CD14-positive monocyte (primary cell): Measurements from ENCODE around the gene ANKRD2. TPM values are rescaled to one million over a fixed set of nuclear protein-coding genes. Genes with fewer than 3 reads are reported as not detected.

ENCODE experiments used
- DNase-seq, 3 donors: peaks; one replicate each; pipeline ENCODE4 v3.0.0-alpha.2; 2011 to 2022
- H2AFZ ChIP-seq: 2 replicates; pipeline ENCODE4 v1.6.0; 2012; ENCODE audit warnings: mild to moderate bottlenecking, low read depth, low read length, inconsistent platforms; ENCODE audit not compliant: insufficient read depth, poor library complexity, severe bottlenecking
- H3K27ac ChIP-seq, 2 donors: 1 replicate in 1 of 2; 2 replicates in 1 of 2; pipeline ENCODE4 v1.5.1; 2012 to 2013; ENCODE audit warnings: low read length in 2 of 2, control low read depth in 1 of 2, inconsistent platforms in 1 of 2, low read depth in 1 of 2, mild to moderate bottlenecking in 1 of 2
- H3K27me3 ChIP-seq, 2 donors: one replicate each; pipeline versions ENCODE4 v1.6.0 to v1.6.1; 2011 to 2013; ENCODE audit warnings: low read length in 2 of 2; ENCODE audit not compliant: control insufficient read depth in 2 of 2, insufficient read depth in 2 of 2
- H3K36me3 ChIP-seq, 2 donors: replicated peaks in 1 of 2; 1 replicate in 1 of 2; 2 replicates in 1 of 2; pipeline versions ENCODE4 v1.5.1 to v1.6.1; 2012 to 2013; ENCODE audit warnings: low read length in 2 of 2, control low read depth in 1 of 2, inconsistent platforms in 1 of 2, mild to moderate bottlenecking in 1 of 2; ENCODE audit not compliant: insufficient read depth in 2 of 2, control insufficient read depth in 1 of 2
- H3K4me1 ChIP-seq, 2 donors: 1 replicate in 1 of 2; 2 replicates in 1 of 2; pipeline versions ENCODE4 v1.5.1 to v1.6.1; 2012 to 2013; ENCODE audit warnings: low read length in 2 of 2, control low read depth in 1 of 2, inconsistent platforms in 1 of 2, mild to moderate bottlenecking in 1 of 2, moderate library complexity in 1 of 2; ENCODE audit not compliant: insufficient read depth in 2 of 2, control insufficient read depth in 1 of 2
- H3K4me2 ChIP-seq: replicated peaks from 2 replicates; pipeline ENCODE3; 2012; ENCODE audit warnings: low read length, moderate library complexity, mild to moderate bottlenecking; ENCODE audit not compliant: poor library complexity, severe bottlenecking; ENCODE audit errors: extremely low read depth
- H3K4me3 ChIP-seq, 3 experiments: fragments of 200-600 bp in 1 of 3; sonication (generic) in 1 of 3; replicated peaks in 1 of 3; 1 replicate in 2 of 3; 2 replicates in 1 of 3; pipeline ENCODE4 v1.5.1; 2011 to 2013; ENCODE audit warnings: low read length in 3 of 3, mild to moderate bottlenecking in 3 of 3, control low read depth in 2 of 3, low read depth in 2 of 3, inconsistent platforms in 1 of 3, moderate library complexity in 1 of 3
- H3K79me2 ChIP-seq: 2 replicates; pipeline ENCODE4 v1.6.0; 2012; ENCODE audit warnings: mild to moderate bottlenecking, control low read depth, inconsistent platforms, low read length, moderate library complexity; ENCODE audit not compliant: insufficient read depth
- H3K9ac ChIP-seq: 2 replicates; pipeline ENCODE4 v1.6.0; 2017; ENCODE audit warnings: low read length, mild to moderate bottlenecking; ENCODE audit not compliant: insufficient read depth, poor library complexity, severe bottlenecking
- H3K9me3 ChIP-seq, 2 donors: replicated peaks in 1 of 2; 1 replicate in 1 of 2; 2 replicates in 1 of 2; pipeline versions ENCODE4 v1.5.1 to v1.6.1; 2012 to 2013; ENCODE audit warnings: low read length in 2 of 2, control low read depth in 1 of 2; ENCODE audit not compliant: control insufficient read depth in 1 of 2, insufficient read depth in 1 of 2
- H4K20me1 ChIP-seq: 2 replicates; pipeline ENCODE4 v1.6.0; 2012; ENCODE audit warnings: mild to moderate bottlenecking, low read length, control low read depth, moderate library complexity; ENCODE audit not compliant: insufficient read depth
- H3K27ac Mint-ChIP-seq, 7 donors: one replicate each; pipeline ENCODE4 v1.8.0; 2020; ENCODE audit warnings: mild to moderate bottlenecking in 7 of 7, mixed read lengths in 7 of 7, moderate library complexity in 6 of 7, inconsistent platforms in 2 of 7
- H3K27me3 Mint-ChIP-seq, 3 donors: one replicate each; pipeline ENCODE4 v1.8.0; 2021 to 2022; ENCODE audit warnings: low read depth in 3 of 3, mild to moderate bottlenecking in 3 of 3, mixed read lengths in 3 of 3, moderate library complexity in 3 of 3, inconsistent platforms in 1 of 3
- H3K36me3 Mint-ChIP-seq, 2 donors: one replicate each; pipeline ENCODE4 v1.8.0; 2020; ENCODE audit warnings: mixed read lengths in 2 of 2, inconsistent platforms in 1 of 2, mild to moderate bottlenecking in 1 of 2
- H3K4me1 Mint-ChIP-seq: one replicate; pipeline ENCODE4 v1.8.0; 2020; ENCODE audit warnings: mild to moderate bottlenecking, mixed read lengths
- H3K4me3 Mint-ChIP-seq, 2 donors: one replicate each; pipeline ENCODE4 v1.8.0; 2020; ENCODE audit warnings: mild to moderate bottlenecking in 2 of 2, mixed read lengths in 2 of 2, moderate library complexity in 1 of 2
- H3K9me3 Mint-ChIP-seq, 7 donors: one replicate each; pipeline ENCODE4 v1.8.0; 2020 to 2022; ENCODE audit warnings: mixed read lengths in 7 of 7, mild to moderate bottlenecking in 6 of 7, moderate library complexity in 6 of 7, inconsistent platforms in 2 of 7
- WGBS: methylation state at CpG from one replicate; pipeline ENCODE4 v1.1.5; 2013; ENCODE audit warnings: missing lambda C conversion rate; ENCODE audit not compliant: insufficient coverage; 5-methylcytosine and 5-hydroxymethylcytosine counted together
- intact Hi-C, 2 donors: fragments of 100-400 bp; cut with micrococcal nuclease; formaldehyde crosslinking; loops; one replicate each; pipeline versions ENCODE4 v1.15.0 to v1.15.1; 2023
- polyA plus RNA-seq, 3 donors: library from polyadenylated mRNA; depleted of rRNA in 1 of 3; unstranded in 2 of 3; stranded (reverse) in 1 of 3; fragments of 300-500 nt in 2 of 3; fragments of >200 nt in 1 of 3; fragmentation: Illumina TruSeq in 2 of 3; gene quantifications; 1 replicate in 2 of 3; 2 replicates in 1 of 3; pipeline ENCODE4 v1.2.3, GENCODE V29; 2012 to 2021
- TF ChIP-seq, protein P1 (sequence below): fragments of 200-600 bp; IDR thresholded peaks from one replicate; pipeline ENCODE4 v1.8.0; 2022; ENCODE audit warnings: antibody characterized with exemption, mild to moderate bottlenecking

The ANKRD2 gene
- polyA plus RNA-seq, 3 donors, result not detected

GRCh38 chr10:97547962-97548361, 24.6 kb upstream of the ANKRD2 start:
- no peaks in the 10 kb centered on the region for H3K9me3 ChIP-seq
- DNase-seq, result no peak
- 100% methylated on average over 3 of the region's 4 CpGs for WGBS
- no peak overlapping the region for H2AFZ ChIP-seq
- no peak overlapping the region for H3K4me2 ChIP-seq
- intact Hi-C loops, result no loop called here
- H3K4me1 ChIP-seq, result peaks cover 12 to 28% of the 10 kb centered on the region in 2 donors
- H3K36me3 ChIP-seq, result peaks cover 0 to 12% of the 10 kb centered on the region in 2 donors
- H3K27me3 ChIP-seq, result no peaks in the 10 kb centered on the region
- H3K9ac ChIP-seq, result no peak overlapping the region
- H3K27ac ChIP-seq, result no peak overlapping the region
- TF ChIP-seq, protein P1, sequence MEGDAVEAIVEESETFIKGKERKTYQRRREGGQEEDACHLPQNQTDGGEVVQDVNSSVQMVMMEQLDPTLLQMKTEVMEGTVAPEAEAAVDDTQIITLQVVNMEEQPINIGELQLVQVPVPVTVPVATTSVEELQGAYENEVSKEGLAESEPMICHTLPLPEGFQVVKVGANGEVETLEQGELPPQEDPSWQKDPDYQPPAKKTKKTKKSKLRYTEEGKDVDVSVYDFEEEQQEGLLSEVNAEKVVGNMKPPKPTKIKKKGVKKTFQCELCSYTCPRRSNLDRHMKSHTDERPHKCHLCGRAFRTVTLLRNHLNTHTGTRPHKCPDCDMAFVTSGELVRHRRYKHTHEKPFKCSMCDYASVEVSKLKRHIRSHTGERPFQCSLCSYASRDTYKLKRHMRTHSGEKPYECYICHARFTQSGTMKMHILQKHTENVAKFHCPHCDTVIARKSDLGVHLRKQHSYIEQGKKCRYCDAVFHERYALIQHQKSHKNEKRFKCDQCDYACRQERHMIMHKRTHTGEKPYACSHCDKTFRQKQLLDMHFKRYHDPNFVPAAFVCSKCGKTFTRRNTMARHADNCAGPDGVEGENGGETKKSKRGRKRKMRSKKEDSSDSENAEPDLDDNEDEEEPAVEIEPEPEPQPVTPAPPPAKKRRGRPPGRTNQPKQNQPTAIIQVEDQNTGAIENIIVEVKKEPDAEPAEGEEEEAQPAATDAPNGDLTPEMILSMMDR, result no peak
- no peaks in the 10 kb centered on the region for H3K9me3 Mint-ChIP-seq
- no peak overlapping the region for H3K4me3 ChIP-seq
- peaks cover 10% of the 10 kb centered on the region for H4K20me1 ChIP-seq
- peak overlapping the region in 2 of 7 donors; percentile 60 to 81 for H3K27ac Mint-ChIP-seq
- peaks cover 5% of the 10 kb centered on the region for H3K79me2 ChIP-seq
- peaks cover 14% of the 10 kb centered on the region for H3K4me1 Mint-ChIP-seq
- H3K36me3 Mint-ChIP-seq, result peaks cover 4 to 7% of the 10 kb centered on the region in 2 donors
- peaks cover 0 to 1% (median 0%) of the 10 kb centered on the region in 3 donors for H3K27me3 Mint-ChIP-seq
- no peak overlapping the region for H3K4me3 Mint-ChIP-seq

GRCh38 chr10:97548828-97549455, 23.6 kb upstream of the ANKRD2 start:
- Histone ChIP-seq H3K4me2 (no peak overlapping the region), H3K79me2 (no peaks in the 10 kb centered on the region), H2AFZ (no peak overlapping the region), H3K9me3 (no peaks in the 10 kb centered on the region), H3K9ac (no peak overlapping the region), H3K4me1 (peaks cover 2 to 18% of the 10 kb centered on the region in 2 donors), H3K27ac (no peak overlapping the region), H4K20me1 (peaks cover 9% of the 10 kb centered on the region), H3K27me3 (no peaks in the 10 kb centered on the region), H3K4me3 (no peak overlapping the region), H3K36me3 (peaks cover 0 to 12% of the 10 kb centered on the region in 2 donors)
- H3K36me3 Mint-ChIP-seq, result peaks cover 4 to 7% of the 10 kb centered on the region in 2 donors
- 97% methylated on average over 13 of the region's 13 CpGs for WGBS
- peaks cover 0 to 1% (median 0%) of the 10 kb centered on the region in 3 donors for H3K27me3 Mint-ChIP-seq
- H3K4me3 Mint-ChIP-seq, result no peak overlapping the region
- H3K4me1 Mint-ChIP-seq, result peaks cover 8% of the 10 kb centered on the region
- H3K27ac Mint-ChIP-seq, result peak overlapping the region in 2 of 7 donors; percentile 41 to 73
- no peak for DNase-seq
- no peaks in the 10 kb centered on the region for H3K9me3 Mint-ChIP-seq
- TF ChIP-seq, protein P1, result no peak
- intact Hi-C loops, result no loop called here
